KMS-11 (cell line): ENCODE results near the gene PDE8A.
"Not testable (repeated sequence)": the region's sequence is repeated elsewhere in the genome, so short reads cannot be mapped to it uniquely, and the experiment has no call there.

Experiments used
- H2AFZ ChIP-seq: fragments of 200-600 bp; sonication (generic); 2 replicates; pipeline ENCODE4 v1.6.1; 2016; ENCODE audit warnings: antibody characterized with exemption, mixed run types, low read depth
- H3K27ac ChIP-seq: fragments of 200-600 bp; sonication (generic); 2 replicates; pipeline ENCODE4 v1.6.1; 2016; ENCODE audit warnings: mild to moderate bottlenecking, mixed run types
- H3K27me3 ChIP-seq: fragments of 200-600 bp; sonication (generic); 2 replicates; pipeline ENCODE4 v1.6.1; 2017; ENCODE audit warnings: mild to moderate bottlenecking, low read depth, mixed run types, moderate library complexity; ENCODE audit not compliant: insufficient read depth
- H3K36me3 ChIP-seq: fragments of 200-600 bp; sonication (generic); 2 replicates; pipeline ENCODE4 v1.6.1; 2017; ENCODE audit warnings: mild to moderate bottlenecking, mixed run types; ENCODE audit not compliant: insufficient read depth
- H3K4me1 ChIP-seq: fragments of 200-600 bp; sonication (generic); 2 replicates; pipeline ENCODE4 v1.6.1; 2016; ENCODE audit warnings: mild to moderate bottlenecking, low read depth, mixed run types; ENCODE audit not compliant: poor library complexity, severe bottlenecking
- H3K4me2 ChIP-seq: fragments of 200-600 bp; sonication (generic); 2 replicates; pipeline ENCODE4 v1.7.0; 2016; ENCODE audit warnings: mild to moderate bottlenecking, mixed run types
- H3K4me3 ChIP-seq: fragments of 200-600 bp; sonication (generic); IDR thresholded peaks from 2 replicates; pipeline ENCODE4 v1.6.1; 2017; ENCODE audit warnings: low read depth, low read length, mixed read lengths; ENCODE audit not compliant: insufficient read depth
- H3K79me2 ChIP-seq: fragments of 200-600 bp; sonication (generic); 2 replicates; pipeline ENCODE4 v1.6.1; 2016; ENCODE audit warnings: low read depth, mixed run types; ENCODE audit not compliant: insufficient read depth
- H3K9ac ChIP-seq: fragments of 200-600 bp; sonication (generic); 2 replicates; pipeline ENCODE4 v1.6.1; 2016; ENCODE audit warnings: mild to moderate bottlenecking, mixed run types
- H4K20me1 ChIP-seq: fragments of 200-600 bp; sonication (generic); 2 replicates; pipeline ENCODE4 v1.6.1; 2016; ENCODE audit warnings: mild to moderate bottlenecking, mixed run types; ENCODE audit not compliant: insufficient read depth
- TF ChIP-seq, protein P1 (sequence below): fragments of 200-600 bp; sonication (generic); conservative IDR thresholded peaks from 2 replicates; pipeline ENCODE4 v1.6.1; 2017; ENCODE audit warnings: low read depth, mild to moderate bottlenecking, antibody characterized with exemption, low read length, moderate library complexity, mixed read lengths

PDE8A gene

DNA sequence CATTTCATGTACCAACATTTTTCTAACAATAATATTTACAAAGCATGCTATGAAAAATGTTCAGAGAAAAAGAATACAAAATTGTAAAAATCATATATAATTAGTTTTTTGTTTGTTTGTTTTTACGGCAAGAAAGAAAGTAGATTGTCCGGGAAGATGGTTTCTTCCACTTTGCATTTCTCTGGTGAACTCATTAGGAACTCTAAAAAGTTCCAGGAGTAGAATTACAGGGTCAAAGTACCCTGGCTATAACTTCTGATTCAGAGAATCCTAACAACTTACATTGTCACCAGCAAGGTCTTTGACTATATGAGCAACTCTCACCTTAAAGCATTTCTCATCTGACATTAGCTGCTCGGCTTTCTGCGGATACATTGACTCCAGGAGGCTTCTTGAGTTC, 196.7 kb downstream of the PDE8A start:
- Histone ChIP-seq H4K20me1 (no peaks in the 10 kb centered on the region), H3K79me2 (no peaks in the 10 kb centered on the region), H3K4me1 (no peaks in the 10 kb centered on the region), H3K4me3 (no peak overlapping the region), H3K27me3 (no peaks in the 10 kb centered on the region), H3K9ac (no peak overlapping the region), H3K27ac (no peak overlapping the region), H2AFZ (no peak overlapping the region), H3K4me2 (no peak overlapping the region), H3K36me3 (no peaks in the 10 kb centered on the region)
- TF ChIP-seq, protein P1, sequence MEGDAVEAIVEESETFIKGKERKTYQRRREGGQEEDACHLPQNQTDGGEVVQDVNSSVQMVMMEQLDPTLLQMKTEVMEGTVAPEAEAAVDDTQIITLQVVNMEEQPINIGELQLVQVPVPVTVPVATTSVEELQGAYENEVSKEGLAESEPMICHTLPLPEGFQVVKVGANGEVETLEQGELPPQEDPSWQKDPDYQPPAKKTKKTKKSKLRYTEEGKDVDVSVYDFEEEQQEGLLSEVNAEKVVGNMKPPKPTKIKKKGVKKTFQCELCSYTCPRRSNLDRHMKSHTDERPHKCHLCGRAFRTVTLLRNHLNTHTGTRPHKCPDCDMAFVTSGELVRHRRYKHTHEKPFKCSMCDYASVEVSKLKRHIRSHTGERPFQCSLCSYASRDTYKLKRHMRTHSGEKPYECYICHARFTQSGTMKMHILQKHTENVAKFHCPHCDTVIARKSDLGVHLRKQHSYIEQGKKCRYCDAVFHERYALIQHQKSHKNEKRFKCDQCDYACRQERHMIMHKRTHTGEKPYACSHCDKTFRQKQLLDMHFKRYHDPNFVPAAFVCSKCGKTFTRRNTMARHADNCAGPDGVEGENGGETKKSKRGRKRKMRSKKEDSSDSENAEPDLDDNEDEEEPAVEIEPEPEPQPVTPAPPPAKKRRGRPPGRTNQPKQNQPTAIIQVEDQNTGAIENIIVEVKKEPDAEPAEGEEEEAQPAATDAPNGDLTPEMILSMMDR = no peak

DNA sequence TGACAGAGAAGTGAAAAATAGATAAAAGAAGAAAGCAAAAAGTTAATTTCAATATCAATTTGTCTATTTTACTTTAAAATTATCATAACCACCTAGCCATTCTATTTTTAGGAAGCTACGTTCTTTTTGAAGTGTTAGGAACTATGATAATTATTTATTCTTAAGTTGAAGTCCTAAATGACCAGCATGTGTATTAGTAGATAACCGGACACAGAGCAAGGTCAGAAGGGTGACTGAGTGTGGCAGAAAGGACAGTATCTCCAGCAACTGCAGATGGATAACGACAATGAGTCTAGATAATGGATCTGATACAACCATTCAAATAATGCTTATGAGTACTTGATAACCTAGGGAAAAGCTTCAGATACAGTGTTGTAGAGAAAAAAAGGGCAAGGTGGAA, 198.0 kb downstream of the PDE8A start:
- no peaks in the 10 kb centered on the region for H3K4me1 ChIP-seq
- H3K4me2 ChIP-seq = no peak overlapping the region
- no peak overlapping the region for H3K9ac ChIP-seq
- no peak overlapping the region for H3K4me3 ChIP-seq
- TF ChIP-seq, protein P1 = no peak
- no peaks in the 10 kb centered on the region for H3K27me3 ChIP-seq
- no peaks in the 10 kb centered on the region for H4K20me1 ChIP-seq
- no peaks in the 10 kb centered on the region for H3K36me3 ChIP-seq
- H2AFZ ChIP-seq = no peak overlapping the region
- no peaks in the 10 kb centered on the region for H3K79me2 ChIP-seq
- H3K27ac ChIP-seq = no peak overlapping the region

DNA sequence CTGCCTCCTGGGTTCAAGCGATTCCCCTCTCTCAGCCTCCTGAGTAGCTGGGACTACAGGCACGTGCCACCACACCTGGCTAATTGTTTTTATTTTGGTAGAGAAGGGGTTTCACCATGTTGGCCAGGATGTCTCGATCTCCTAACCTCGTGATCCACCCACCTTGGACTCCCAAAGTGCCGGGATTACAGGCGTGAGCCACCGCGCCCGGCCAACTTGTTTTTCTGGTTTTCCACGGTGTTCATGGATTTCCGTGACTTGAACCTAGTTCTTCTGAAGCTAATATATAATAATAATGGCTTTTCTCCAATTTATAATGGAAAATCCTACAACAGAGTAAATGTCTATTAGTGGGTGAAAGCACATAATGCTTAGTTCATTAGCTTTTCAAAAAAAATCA, 203.7 kb downstream of the PDE8A start:
- not testable (repeated sequence) for H3K4me2 ChIP-seq, H3K79me2 ChIP-seq, H3K9ac ChIP-seq, H3K36me3 ChIP-seq, H3K4me1 ChIP-seq, H3K27ac ChIP-seq, H2AFZ ChIP-seq, H4K20me1 ChIP-seq, H3K4me3 ChIP-seq, H3K27me3 ChIP-seq

DNA sequence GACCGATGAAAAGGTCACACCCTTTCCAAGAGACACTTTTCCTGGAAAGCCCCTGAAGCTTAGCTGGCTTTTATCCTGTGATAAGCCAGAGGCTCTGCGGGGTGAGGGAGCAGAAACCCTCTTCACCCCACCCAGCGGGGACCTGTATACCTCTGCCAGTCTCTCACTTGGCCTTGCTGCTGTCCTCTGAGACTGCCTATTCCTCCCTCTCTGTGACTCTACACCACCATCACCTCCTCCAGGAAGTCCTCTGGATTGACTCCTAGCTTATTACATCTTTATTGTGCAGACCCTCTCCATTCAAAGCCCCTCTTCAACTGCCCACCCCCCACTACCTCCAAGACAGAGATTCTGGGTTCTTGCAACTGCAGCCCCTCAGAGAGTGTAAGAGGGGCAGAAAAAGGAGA, 206.5 kb downstream of the PDE8A start:
- not testable (repeated sequence) for H3K4me2 ChIP-seq

More for the DNA sequence above, 206.5 kb downstream of the PDE8A start:
- not testable (repeated sequence) for H3K4me1 ChIP-seq, H4K20me1 ChIP-seq, H3K9ac ChIP-seq, H2AFZ ChIP-seq, H3K79me2 ChIP-seq, H3K27me3 ChIP-seq, H3K27ac ChIP-seq, H3K36me3 ChIP-seq, H3K4me3 ChIP-seq
